ENCODE data around the gene WNT2B. TPM values are rescaled to one million over a fixed set of nuclear protein-coding genes. Genes with fewer than 3 reads are reported as not detected.

The WNT2B gene
- total RNA-seq, 6 experiments from 2014 or later: 1.9 to 3.8 (median 3.5) TPM

GRCh38 chr1:112505400-112505785 lies 3.4 kb upstream of the WNT2B start:
- no peaks in the 10 kb centered on the region for H3K9me3 Mint-ChIP-seq
- no peak overlapping the region for H3K4me3 Mint-ChIP-seq
- DNase-seq: no peak
- no peaks in the 10 kb centered on the region for H3K36me3 Mint-ChIP-seq (ENCODE audit: low read depth)
- H3K27me3 Mint-ChIP-seq (ENCODE audit: insufficient read depth): peaks cover 11% of the 10 kb centered on the region; the same call in 1 of the 2 replicates
- TF ChIP-seq CTCF (IDR thresholded peaks at IDR 0.05): no peak
- H3K4me1 Mint-ChIP-seq (ENCODE audit: low read depth): peaks cover 20% of the 10 kb centered on the region
- H3K27ac Mint-ChIP-seq: no peak overlapping the region

GRCh38 chr1:112505878-112506277 lies 2.9 kb upstream of the WNT2B start:
- DNase-seq: no peak
- Mint-ChIP-seq H3K4me3 (no peak overlapping the region), H3K4me1 (ENCODE audit: low read depth) (peaks cover 20% of the 10 kb centered on the region), H3K27me3 (ENCODE audit: insufficient read depth) (peaks cover 11% of the 10 kb centered on the region; the same call in 1 of the 2 replicates), H3K9me3 (no peaks in the 10 kb centered on the region), H3K36me3 (ENCODE audit: low read depth) (no peaks in the 10 kb centered on the region), H3K27ac (no peak overlapping the region)
- no peak for TF ChIP-seq CTCF (IDR thresholded peaks at IDR 0.05)

GRCh38 chr1:112506306-112506705 lies 2.5 kb upstream of the WNT2B start:
- peaks cover 11% of the 10 kb centered on the region; the same call in 1 of the 2 replicates for H3K27me3 Mint-ChIP-seq (ENCODE audit: insufficient read depth)
- peaks cover 18% of the 10 kb centered on the region for H3K4me1 Mint-ChIP-seq (ENCODE audit: low read depth)
- no peaks in the 10 kb centered on the region for H3K9me3 Mint-ChIP-seq
- no peak for TF ChIP-seq CTCF (IDR thresholded peaks at IDR 0.05)
- H3K36me3 Mint-ChIP-seq (ENCODE audit: low read depth): no peaks in the 10 kb centered on the region
- DNase-seq: no peak
- no peak overlapping the region for H3K27ac Mint-ChIP-seq
- H3K4me3 Mint-ChIP-seq: no peak overlapping the region

- no peak for DNase-seq
- H3K27ac Mint-ChIP-seq: no peak overlapping the region
- H3K9me3 Mint-ChIP-seq: no peaks in the 10 kb centered on the region
- TF ChIP-seq CTCF (IDR thresholded peaks at IDR 0.05): no peak
- peaks cover 11% of the 10 kb centered on the region; the same call in 1 of the 2 replicates for H3K27me3 Mint-ChIP-seq (ENCODE audit: insufficient read depth)
- H3K4me1 Mint-ChIP-seq (ENCODE audit: low read depth): peaks cover 14% of the 10 kb centered on the region
- H3K36me3 Mint-ChIP-seq (ENCODE audit: low read depth): no peaks in the 10 kb centered on the region
- no peak overlapping the region for H3K4me3 Mint-ChIP-seq
Measured at GRCh38 chr1:112506731-112507130, 2.0 kb upstream of the WNT2B start.

GRCh38 chr1:112507336-112507735 lies 1.4 kb upstream of the WNT2B start:
- H3K27me3 Mint-ChIP-seq (ENCODE audit: insufficient read depth): peaks cover 11% of the 10 kb centered on the region; the same call in 1 of the 2 replicates
- peaks cover 11% of the 10 kb centered on the region for H3K4me1 Mint-ChIP-seq (ENCODE audit: low read depth)
- no peak overlapping the region for H3K27ac Mint-ChIP-seq

More at GRCh38 chr1:112507336-112507735, 1.4 kb upstream of the WNT2B start:
- no peak for TF ChIP-seq CTCF (IDR thresholded peaks at IDR 0.05)
- Mint-ChIP-seq H3K36me3 (ENCODE audit: low read depth) (no peaks in the 10 kb centered on the region), H3K9me3 (no peaks in the 10 kb centered on the region), H3K4me3 (peak overlapping the region; percentile 81; the same call in 1 of the 2 replicates)
- DNase-seq: no peak
